HFFc6 (cell line): ENCODE measurements around the gene NETO2. TPM values are rescaled to one million over a fixed set of nuclear protein-coding genes. Genes with fewer than 3 reads are reported as not detected.
A peak's percentile ranks its signal among the peaks of the same experiment; 100 is the strongest.

Source experiments
- DNase-seq: peaks from one replicate; pipeline ENCODE4 v3.0.0-alpha.2; 2018
- H3K27ac Mint-ChIP-seq: 2 replicates; pipeline ENCODE4 v1.8.0; 2020; ENCODE audit warnings: mild to moderate bottlenecking, mixed read lengths
- H3K27me3 Mint-ChIP-seq: 2 replicates; pipeline ENCODE4 v1.8.0; 2021; ENCODE audit warnings: mild to moderate bottlenecking, moderate library complexity, mixed read lengths; ENCODE audit not compliant: insufficient read depth
- H3K36me3 Mint-ChIP-seq: 2 replicates; pipeline ENCODE4 v1.8.0; 2021; ENCODE audit warnings: low read depth, mixed read lengths
- H3K4me1 Mint-ChIP-seq: 2 replicates; pipeline ENCODE4 v1.8.0; 2020; ENCODE audit warnings: low read depth, mixed read lengths
- H3K4me3 Mint-ChIP-seq: 2 replicates; pipeline ENCODE4 v1.8.0; 2020; ENCODE audit warnings: mild to moderate bottlenecking, moderate library complexity, mixed read lengths
- H3K9me3 Mint-ChIP-seq: 2 replicates; pipeline ENCODE4 v1.8.0; 2020; ENCODE audit warnings: mild to moderate bottlenecking, mixed read lengths
- CTCF ChIP-seq: fragments of 200-600 bp; sonication (generic); IDR thresholded peaks from 2 replicates; pipeline ENCODE4 v1.5.0; 2021; ENCODE audit warnings: antibody characterized with exemption, mild to moderate bottlenecking
- total RNA-seq, 6 experiments: library from RNA; stranded (reverse); fragmentation: NEBNext Ultra II Directional; extraction: Animal tissue kit (Norgen Biotek cat#: 25700); gene quantifications; 2 replicates in 1 of 6; 3 replicates in 5 of 6; pipeline ENCODE4 v1.2.3, GENCODE V29; 2021

The NETO2 gene
- total RNA-seq, 6 experiments from 2014 or later: 11.7 to 24.0 (median 19.4) TPM

GRCh38 chr16:47129755-47130435, 13.8 kb downstream of the NETO2 start:
- no peak for TF ChIP-seq CTCF
- Mint-ChIP-seq H3K4me1 (peaks cover 8% of the 10 kb centered on the region; the same call in 1 of the 2 replicates), H3K27me3 (no peaks in the 10 kb centered on the region; the same call in 1 of the 2 replicates), H3K27ac (peak overlapping the region; percentile 34; the same call in 1 of the 2 replicates), H3K9me3 (no peaks in the 10 kb centered on the region), H3K4me3 (peak overlapping the region; percentile 23; the same call in 1 of the 2 replicates), H3K36me3 (peaks cover 4% of the 10 kb centered on the region; the same call in 1 of the 2 replicates)
- no peak for DNase-seq

GRCh38 chr16:47127541-47127940, 16.2 kb downstream of the NETO2 start:
- H3K4me3 Mint-ChIP-seq: no peak overlapping the region

DNA sequence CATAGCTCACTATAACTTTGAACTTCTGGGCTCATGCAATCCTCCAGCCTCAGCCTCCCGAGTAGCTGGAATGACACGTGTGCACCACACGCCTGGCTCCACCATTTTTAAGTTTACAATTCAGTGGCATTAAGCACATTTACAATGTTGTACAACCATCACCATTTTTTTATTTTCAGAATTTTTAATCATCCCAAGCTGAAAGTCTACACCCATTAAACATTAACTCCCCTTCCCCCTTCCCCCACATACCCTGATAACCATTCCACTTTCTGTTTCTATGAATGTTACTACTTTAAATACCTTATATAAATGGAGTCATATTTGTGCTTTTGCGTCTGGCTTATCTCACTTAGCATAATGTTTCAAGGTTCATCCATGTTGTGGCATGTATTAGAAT, 18.0 kb downstream of the NETO2 start:
- Mint-ChIP-seq H3K27ac (no peak overlapping the region), H3K4me3 (no peak overlapping the region), H3K27me3 (no peaks in the 10 kb centered on the region), H3K36me3 (peaks cover 3% of the 10 kb centered on the region; the same call in 1 of the 2 replicates), H3K4me1 (peaks cover 8% of the 10 kb centered on the region; the same call in 1 of the 2 replicates), H3K9me3 (no peaks in the 10 kb centered on the region)
- no peak for TF ChIP-seq CTCF
- no peak for DNase-seq

More at GRCh38 chr16:47127541-47127940, 16.2 kb downstream of the NETO2 start:
- Mint-ChIP-seq H3K4me1 (peaks cover 8% of the 10 kb centered on the region; the same call in 1 of the 2 replicates), H3K36me3 (peaks cover 4% of the 10 kb centered on the region; the same call in 1 of the 2 replicates), H3K27me3 (no peaks in the 10 kb centered on the region; the same call in 1 of the 2 replicates), H3K9me3 (no peaks in the 10 kb centered on the region), H3K27ac (no peak overlapping the region)
- no peak for DNase-seq
- no peak for TF ChIP-seq CTCF

GRCh38 chr16:47113130-47113529, 30.6 kb downstream of the NETO2 start:
- Mint-ChIP-seq H3K36me3 (no peaks in the 10 kb centered on the region), H3K9me3 (no peaks in the 10 kb centered on the region), H3K27me3 (no peaks in the 10 kb centered on the region), H3K4me1 (no peaks in the 10 kb centered on the region), H3K27ac (no peak overlapping the region), H3K4me3 (no peak overlapping the region)
- no peak for TF ChIP-seq CTCF
- no peak for DNase-seq

DNA sequence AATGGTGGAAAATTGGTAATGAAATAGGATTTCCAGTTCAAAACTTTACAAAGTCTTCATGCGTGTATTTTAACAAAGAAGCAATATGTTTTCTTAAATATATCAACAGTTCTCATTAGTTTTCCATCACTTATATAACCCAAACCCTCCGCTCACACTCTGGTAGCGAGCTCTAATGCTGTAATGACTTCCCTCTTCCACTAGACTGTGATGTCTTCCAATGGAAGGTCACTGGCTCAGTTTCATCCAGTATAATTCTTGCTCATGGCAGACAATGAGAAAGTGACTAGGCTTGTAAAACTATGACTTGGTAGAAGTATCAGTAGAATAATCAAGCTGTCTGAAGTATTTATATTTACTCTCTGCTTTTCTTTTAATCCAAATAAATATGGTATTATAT, 32.8 kb downstream of the NETO2 start:
- H3K27me3 Mint-ChIP-seq: no peaks in the 10 kb centered on the region
- no peak overlapping the region for H3K27ac Mint-ChIP-seq
- H3K9me3 Mint-ChIP-seq: no peaks in the 10 kb centered on the region
- H3K36me3 Mint-ChIP-seq: no peaks in the 10 kb centered on the region
- no peak overlapping the region for H3K4me3 Mint-ChIP-seq
- TF ChIP-seq CTCF: no peak; the same call in 1 of the 2 replicates
- H3K4me1 Mint-ChIP-seq: no peaks in the 10 kb centered on the region
- no peak for DNase-seq
